GM10248 (cell line): ENCODE measurements around the gene CKAP4.

Experiments
- CTCF ChIA-PET: fragments of 300-600 bp; sonication (Branson Sonifier 250); formaldehyde crosslinking; extraction: SDS; loops from one replicate; lab custom pipeline; 2021; ENCODE audit warnings: antibody characterized with exemption; lab: Yijun Ruan, JAX
- POLR2A ChIA-PET: fragments of 350-650 bp; sonication (Branson Sonifier 250); formaldehyde crosslinking; extraction: SDS; loops from one replicate; lab custom pipeline; 2020; ENCODE audit warnings: antibody characterized with exemption; lab: Yijun Ruan, JAX
- DNase-seq: peaks from one replicate; pipeline ENCODE4 v3.0.0; 2012; ENCODE audit errors: extremely low spot score
- TF ChIP-seq, protein P1 (sequence below): IDR thresholded peaks from 2 replicates; pipeline ENCODE4 v1.5.1; 2012; ENCODE audit warnings: mild to moderate bottlenecking, low read depth; ENCODE audit errors: extremely low read depth, missing control alignments, control extremely low read depth

CKAP4 gene

DNA sequence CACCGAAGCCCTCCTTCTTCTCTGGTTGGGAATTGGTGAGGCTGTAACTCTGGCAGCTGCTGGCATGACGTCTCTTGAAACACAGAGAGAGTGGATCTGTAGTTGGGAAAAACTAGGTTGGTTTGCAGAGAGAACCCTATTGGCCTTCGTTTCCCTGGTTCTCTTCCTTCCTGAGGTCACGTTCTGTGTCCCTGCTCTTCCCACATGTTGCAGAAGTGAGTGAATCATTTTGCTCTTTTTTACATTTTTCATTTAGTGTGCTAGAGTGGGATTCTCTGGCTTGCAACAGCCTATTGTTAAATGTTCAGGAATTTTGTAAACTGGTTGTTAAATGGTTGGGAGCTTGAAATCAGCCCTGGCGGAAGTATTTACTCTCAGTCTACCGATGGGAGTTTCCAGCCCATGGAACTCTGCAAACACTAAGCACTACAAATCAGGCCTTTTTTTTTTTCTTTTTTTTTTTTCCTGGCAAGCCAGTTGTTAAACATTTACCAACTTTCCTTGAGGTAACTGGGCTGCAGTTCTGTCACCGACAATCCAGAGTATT, 26.8 kb upstream of the CKAP4 start:
- POLR2A ChIA-PET, result interaction anchor here (0.7 kb wide), 1 partner anchor 1201 kb away, joined by 3 read pairs; no protein-coding TSS in a partner anchor
- TF ChIP-seq, protein P1, sequence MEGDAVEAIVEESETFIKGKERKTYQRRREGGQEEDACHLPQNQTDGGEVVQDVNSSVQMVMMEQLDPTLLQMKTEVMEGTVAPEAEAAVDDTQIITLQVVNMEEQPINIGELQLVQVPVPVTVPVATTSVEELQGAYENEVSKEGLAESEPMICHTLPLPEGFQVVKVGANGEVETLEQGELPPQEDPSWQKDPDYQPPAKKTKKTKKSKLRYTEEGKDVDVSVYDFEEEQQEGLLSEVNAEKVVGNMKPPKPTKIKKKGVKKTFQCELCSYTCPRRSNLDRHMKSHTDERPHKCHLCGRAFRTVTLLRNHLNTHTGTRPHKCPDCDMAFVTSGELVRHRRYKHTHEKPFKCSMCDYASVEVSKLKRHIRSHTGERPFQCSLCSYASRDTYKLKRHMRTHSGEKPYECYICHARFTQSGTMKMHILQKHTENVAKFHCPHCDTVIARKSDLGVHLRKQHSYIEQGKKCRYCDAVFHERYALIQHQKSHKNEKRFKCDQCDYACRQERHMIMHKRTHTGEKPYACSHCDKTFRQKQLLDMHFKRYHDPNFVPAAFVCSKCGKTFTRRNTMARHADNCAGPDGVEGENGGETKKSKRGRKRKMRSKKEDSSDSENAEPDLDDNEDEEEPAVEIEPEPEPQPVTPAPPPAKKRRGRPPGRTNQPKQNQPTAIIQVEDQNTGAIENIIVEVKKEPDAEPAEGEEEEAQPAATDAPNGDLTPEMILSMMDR, result no peak
- CTCF ChIA-PET, result interaction anchor here (1.0 to 4.2 kb wide), 3 partner anchors 8 to 48 kb away, joined by 3 to 21 read pairs (median 8); no protein-coding TSS in a partner anchor
- no peak for DNase-seq

DNA sequence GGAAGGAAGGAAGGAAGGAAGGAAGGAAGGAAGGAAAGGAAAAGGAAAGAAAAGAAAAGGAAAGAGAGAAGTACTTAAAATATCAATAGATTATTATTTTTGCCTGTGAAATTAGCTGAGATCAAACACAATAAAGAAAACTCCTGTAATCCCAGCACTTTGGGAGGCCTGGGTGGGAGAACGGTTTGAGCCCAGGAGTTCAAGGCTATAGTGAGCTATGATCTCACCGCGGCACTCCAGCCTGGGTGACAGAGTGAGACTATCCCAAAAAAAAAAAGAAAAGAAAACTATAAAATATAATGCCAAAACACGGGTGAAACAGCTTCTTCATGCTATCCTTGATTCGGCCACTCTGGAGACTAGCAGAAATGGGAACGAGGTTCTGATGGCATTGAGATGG, 26.2 kb upstream of the CKAP4 start:
- ChIA-PET CTCF (interaction anchor here (0.6 to 4.2 kb wide), 3 partner anchors 8 to 48 kb away, joined by 3 to 21 read pairs (median 3); no protein-coding TSS in a partner anchor), POLR2A (no interaction called here)
- no peak for DNase-seq
- TF ChIP-seq, protein P1, result no peak

- CTCF ChIA-PET, result interaction anchor here (0.6 to 4.2 kb wide), 3 partner anchors 9 to 47 kb away, joined by 3 to 21 read pairs (median 3); no protein-coding TSS in a partner anchor
- DNase-seq, result no peak
- POLR2A ChIA-PET, result no interaction called here
- TF ChIP-seq, protein P1, result no peak
These were observed 25.7 kb upstream of the CKAP4 start for GRCh38 chr12:106273491-106273890.

GRCh38 chr12:106271575-106272505, 24.0 kb upstream of the CKAP4 start:
- no peak for DNase-seq
- POLR2A ChIA-PET, result no interaction called here
- TF ChIP-seq, protein P1, result no peak
- CTCF ChIA-PET, result interaction anchor here (0.7 to 4.2 kb wide), 6 partner anchors 8 to 48 kb away, joined by 3 to 21 read pairs (median 4); no protein-coding TSS in a partner anchor

GRCh38 chr12:106269150-106269771, 21.4 kb upstream of the CKAP4 start:
- TF ChIP-seq, protein P1, result no peak
- no peak for DNase-seq
- POLR2A ChIA-PET, result interaction anchor here (0.7 kb wide), 1 partner anchor 686 kb away, joined by 4 read pairs; no protein-coding TSS in a partner anchor
- CTCF ChIA-PET, result interaction anchor here (1.3 to 2.3 kb wide), 2 partner anchors 10 to 13 kb away, joined by 4 to 6 read pairs; no protein-coding TSS in a partner anchor

DNA sequence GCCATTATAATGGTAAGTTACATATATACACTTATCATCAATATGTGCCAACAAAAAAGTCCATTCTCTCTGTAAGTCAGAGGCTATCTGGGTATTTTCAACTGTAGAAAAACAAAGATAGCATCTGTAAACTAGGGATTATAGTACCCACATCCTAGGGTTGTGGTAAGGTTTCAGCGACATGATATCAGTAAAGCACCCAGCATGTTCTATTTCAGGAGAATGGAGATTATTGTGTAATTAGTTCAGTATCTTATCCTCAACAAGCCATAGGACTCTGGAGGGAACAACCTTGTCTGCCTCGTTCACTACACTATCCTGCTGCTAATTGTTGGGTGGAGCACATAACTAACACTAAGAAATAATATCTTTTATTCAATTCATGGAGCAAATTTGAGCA, 19.7 kb upstream of the CKAP4 start:
- ChIA-PET CTCF (interaction anchor here (1.6 to 2.3 kb wide), 2 partner anchors 12 to 40 kb away, joined by 3 to 6 read pairs; no protein-coding TSS in a partner anchor), POLR2A (no interaction called here)
- DNase-seq, result no peak
- TF ChIP-seq, protein P1, result no peak
